SK-N-MC (cell line): ENCODE results near the gene CDH10.

ENCODE experiments used
- EZH2 ChIP-seq: fragments of 200-600 bp; sonication (generic); IDR thresholded peaks from one replicate; pipeline ENCODE4 v1.6.1; 2017; ENCODE audit warnings: antibody characterized with exemption
- POLR2AphosphoS5 ChIP-seq: IDR thresholded peaks from 2 replicates; pipeline ENCODE4 v1.6.1; 2012; ENCODE audit warnings: mild to moderate bottlenecking, low read depth, low read length, borderline replicate concordance

DNA sequence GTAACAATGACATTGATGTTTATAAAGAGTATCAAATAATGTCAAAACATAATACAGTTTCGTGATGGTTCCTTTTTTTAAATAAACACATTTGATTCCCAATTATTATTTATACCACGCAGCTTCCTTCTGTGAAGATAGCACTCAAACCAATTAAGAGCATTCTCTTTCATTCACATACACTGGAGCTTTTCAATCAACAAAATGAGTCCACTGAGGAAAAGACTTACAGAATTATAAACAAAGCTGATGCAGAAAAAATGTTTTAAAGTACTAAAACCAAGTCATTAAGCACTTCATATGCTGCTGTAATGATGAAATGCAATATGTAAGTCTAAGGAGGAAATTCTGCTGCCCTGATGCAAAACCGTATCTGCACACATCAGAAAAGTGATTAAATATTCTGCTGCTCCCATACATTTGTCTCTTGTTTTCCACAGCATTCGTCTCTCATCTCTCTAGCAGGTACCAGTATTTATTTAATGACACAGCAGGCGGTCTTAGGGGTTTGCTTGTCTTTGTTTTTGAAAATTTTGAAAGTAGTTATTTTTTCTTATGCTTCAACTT lies 147.1 kb downstream of the CDH10 start:
- TF ChIP-seq POLR2AphosphoS5 (no peak), EZH2 (no peak)
